Chondrocyte (in vitro differentiated cells): Measurements from ENCODE around the gene SIRPB2. TPM values are rescaled to one million over a fixed set of nuclear protein-coding genes. Genes with fewer than 3 reads are reported as not detected.

Source experiments
- DNase-seq: peaks from one replicate; pipeline ENCODE4 v3.0.0; 2021; ENCODE audit warnings: mixed read lengths, low spot score
- H3K27ac Mint-ChIP-seq: one replicate; pipeline ENCODE4 v1.8.0; 2021; ENCODE audit warnings: mild to moderate bottlenecking, moderate library complexity, mixed read lengths; ENCODE audit not compliant: unreplicated experiment
- H3K27me3 Mint-ChIP-seq: 2 replicates; pipeline ENCODE4 v1.8.0; 2021; ENCODE audit warnings: low read depth, mixed read lengths
- H3K36me3 Mint-ChIP-seq: 2 replicates; pipeline ENCODE4 v1.8.0; 2021; ENCODE audit warnings: low read depth, mixed read lengths
- H3K4me1 Mint-ChIP-seq: 2 replicates; pipeline ENCODE4 v1.8.0; 2021; ENCODE audit warnings: low read depth, mild to moderate bottlenecking, mixed read lengths
- H3K4me3 Mint-ChIP-seq: one replicate; pipeline ENCODE4 v1.8.0; 2021; ENCODE audit warnings: mild to moderate bottlenecking, moderate library complexity, mixed read lengths; ENCODE audit not compliant: unreplicated experiment
- H3K9me3 Mint-ChIP-seq: 2 replicates; pipeline ENCODE4 v1.8.0; 2021; ENCODE audit warnings: low read depth, mixed read lengths
- CTCF ChIP-seq: fragments of 200-600 bp; sonication (generic); IDR thresholded peaks from 2 replicates; pipeline ENCODE4 v1.5.0; 2021; ENCODE audit warnings: antibody characterized with exemption, mild to moderate bottlenecking, moderate library complexity
- total RNA-seq: library from RNA; stranded (reverse); gene quantifications from 3 replicates; pipeline ENCODE4 v1.2.1, GENCODE V29; 2021

SIRPB2 gene
- total RNA-seq, 1 donor from 2014 or later = not detected

- peak overlapping the region; percentile 54 for H3K4me3 Mint-ChIP-seq
- peaks cover 27% of the 10 kb centered on the region for H3K4me1 Mint-ChIP-seq
- no peak for DNase-seq
- peaks cover 41% of the 10 kb centered on the region for H3K36me3 Mint-ChIP-seq
- H3K27ac Mint-ChIP-seq = peak overlapping the region; percentile 98
- TF ChIP-seq CTCF = no peak
- H3K9me3 Mint-ChIP-seq = no peaks in the 10 kb centered on the region
- no peaks in the 10 kb centered on the region for H3K27me3 Mint-ChIP-seq
Observed at GRCh38 chr20:1456300-1456699, 34.9 kb downstream of the SIRPB2 start.

- no peak for DNase-seq
- Mint-ChIP-seq H3K27me3 (no peaks in the 10 kb centered on the region), H3K9me3 (no peaks in the 10 kb centered on the region), H3K36me3 (peaks cover 46% of the 10 kb centered on the region), H3K4me3 (no peak overlapping the region), H3K27ac (no peak overlapping the region), H3K4me1 (peaks cover 11% of the 10 kb centered on the region)
- no peak for TF ChIP-seq CTCF
Observed at GRCh38 chr20:1450926-1451491, 40.2 kb downstream of the SIRPB2 start.

- Mint-ChIP-seq H3K4me3 (no peak overlapping the region), H3K27ac (no peak overlapping the region), H3K27me3 (no peaks in the 10 kb centered on the region), H3K9me3 (no peaks in the 10 kb centered on the region), H3K4me1 (no peaks in the 10 kb centered on the region), H3K36me3 (peaks cover 53% of the 10 kb centered on the region)
- TF ChIP-seq CTCF = no peak
- no peak for DNase-seq
Observed at GRCh38 chr20:1449370-1449769, 41.9 kb downstream of the SIRPB2 start.

- no peak overlapping the region for H3K4me3 Mint-ChIP-seq
- no peaks in the 10 kb centered on the region for H3K4me1 Mint-ChIP-seq
- TF ChIP-seq CTCF = no peak
- no peaks in the 10 kb centered on the region for H3K9me3 Mint-ChIP-seq
- H3K27me3 Mint-ChIP-seq = no peaks in the 10 kb centered on the region
- DNase-seq = no peak
- H3K27ac Mint-ChIP-seq = no peak overlapping the region
- H3K36me3 Mint-ChIP-seq = peaks cover 54% of the 10 kb centered on the region
Observed at GRCh38 chr20:1448081-1448620, 43.1 kb downstream of the SIRPB2 start.

GRCh38 chr20:1446536-1446935 is 44.7 kb downstream of the SIRPB2 start:
- Mint-ChIP-seq H3K27me3 (no peaks in the 10 kb centered on the region), H3K36me3 (peaks cover 49% of the 10 kb centered on the region), H3K4me3 (no peak overlapping the region)

More at GRCh38 chr20:1446536-1446935, 44.7 kb downstream of the SIRPB2 start:
- no peak for TF ChIP-seq CTCF
- Mint-ChIP-seq H3K27ac (no peak overlapping the region), H3K9me3 (no peaks in the 10 kb centered on the region), H3K4me1 (no peaks in the 10 kb centered on the region)
- DNase-seq = no peak
